Neural progenitor cell (in vitro differentiated cells): Measurements from ENCODE around the gene TUBA8.
"Not testable (repeated sequence)": the region's sequence is repeated elsewhere in the genome, so short reads cannot be mapped to it uniquely, and the experiment has no call there.

ENCODE experiments used
- EZH2 ChIP-seq: fragments of 200-600 bp; sonication (generic); IDR thresholded peaks from 2 replicates; pipeline ENCODE4 v1.6.1; 2017; ENCODE audit warnings: antibody characterized with exemption, mild to moderate bottlenecking, moderate library complexity
- TF ChIP-seq, protein P1 (sequence below): fragments of 200-600 bp; sonication (generic); IDR thresholded peaks from 2 replicates; pipeline ENCODE4 v1.5.1; 2017; ENCODE audit warnings: antibody characterized with exemption, mild to moderate bottlenecking

DNA sequence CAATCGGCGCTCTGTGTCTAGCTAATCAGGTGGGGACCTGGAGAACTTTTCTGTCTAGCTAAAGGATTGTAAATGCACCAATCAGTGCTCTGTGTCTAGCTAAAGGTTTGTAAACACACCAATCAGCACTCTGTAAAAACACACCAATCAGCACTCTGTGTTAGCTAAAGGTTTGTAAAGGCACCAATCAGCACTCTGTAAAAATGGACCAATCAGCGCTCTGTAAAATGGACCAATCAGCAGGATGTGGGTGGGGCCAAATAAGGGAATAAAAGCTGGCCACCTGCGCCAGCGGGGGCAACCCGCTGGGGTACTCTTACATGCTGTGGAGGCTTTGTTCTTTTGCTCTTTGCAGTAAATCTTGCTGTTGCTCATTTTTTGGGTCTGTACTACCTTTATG, 30.4 kb downstream of the TUBA8 start:
- TF ChIP-seq, protein P1, sequence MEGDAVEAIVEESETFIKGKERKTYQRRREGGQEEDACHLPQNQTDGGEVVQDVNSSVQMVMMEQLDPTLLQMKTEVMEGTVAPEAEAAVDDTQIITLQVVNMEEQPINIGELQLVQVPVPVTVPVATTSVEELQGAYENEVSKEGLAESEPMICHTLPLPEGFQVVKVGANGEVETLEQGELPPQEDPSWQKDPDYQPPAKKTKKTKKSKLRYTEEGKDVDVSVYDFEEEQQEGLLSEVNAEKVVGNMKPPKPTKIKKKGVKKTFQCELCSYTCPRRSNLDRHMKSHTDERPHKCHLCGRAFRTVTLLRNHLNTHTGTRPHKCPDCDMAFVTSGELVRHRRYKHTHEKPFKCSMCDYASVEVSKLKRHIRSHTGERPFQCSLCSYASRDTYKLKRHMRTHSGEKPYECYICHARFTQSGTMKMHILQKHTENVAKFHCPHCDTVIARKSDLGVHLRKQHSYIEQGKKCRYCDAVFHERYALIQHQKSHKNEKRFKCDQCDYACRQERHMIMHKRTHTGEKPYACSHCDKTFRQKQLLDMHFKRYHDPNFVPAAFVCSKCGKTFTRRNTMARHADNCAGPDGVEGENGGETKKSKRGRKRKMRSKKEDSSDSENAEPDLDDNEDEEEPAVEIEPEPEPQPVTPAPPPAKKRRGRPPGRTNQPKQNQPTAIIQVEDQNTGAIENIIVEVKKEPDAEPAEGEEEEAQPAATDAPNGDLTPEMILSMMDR = not testable (repeated sequence)
- not testable (repeated sequence) for TF ChIP-seq EZH2
